GM18951 (cell line): ENCODE results near the gene SETD7.

ENCODE experiments used
- POLR2A ChIP-seq: IDR thresholded peaks from 4 replicates; pipeline ENCODE4 v1.6.1; 2011; ENCODE audit warnings: mild to moderate bottlenecking; ENCODE audit not compliant: insufficient read length, insufficient read depth; ENCODE audit errors: extremely low read depth
- in situ Hi-C: fragments of 300-500 bp; cut with MboI; formaldehyde crosslinking; loops from one replicate; pipeline ENCODE4 v1.12.0; 2022; ENCODE audit warnings: low sequenced_read_pairs, mixed read lengths, inconsistent platforms; ENCODE audit not compliant: unreplicated experiment

The SETD7 gene

DNA sequence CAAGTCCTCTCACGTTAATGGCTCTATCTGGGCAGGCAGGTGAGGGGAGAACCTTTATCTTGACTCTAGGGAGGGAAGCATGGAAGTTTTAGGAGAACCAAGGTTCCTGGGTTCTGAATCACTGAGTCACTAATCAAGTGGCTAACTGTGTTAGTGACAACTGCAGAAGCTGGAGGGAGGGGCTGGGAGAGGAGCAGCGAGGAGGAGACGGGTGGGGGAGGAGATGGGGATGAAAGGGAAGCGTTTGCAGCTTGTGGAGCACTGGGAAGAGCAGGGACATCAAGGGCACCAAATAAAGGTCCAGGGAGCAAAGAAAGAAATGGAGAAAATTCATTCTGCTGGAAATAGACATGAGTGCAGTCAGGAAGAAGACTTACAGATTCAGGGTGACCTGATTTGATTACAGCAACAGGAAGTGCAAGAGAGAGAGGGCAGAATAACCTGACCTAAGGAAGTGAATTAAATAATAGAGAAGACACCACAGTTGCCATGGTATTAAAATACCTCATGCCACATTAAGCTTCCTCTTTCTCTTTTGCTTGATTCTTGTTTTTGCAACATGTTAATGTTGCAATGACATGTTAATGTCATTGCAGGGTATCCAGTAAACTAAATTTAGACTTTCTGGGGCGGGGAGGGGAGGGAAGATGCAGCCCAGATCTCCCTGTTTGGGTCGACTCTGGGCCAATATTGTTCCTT is 4.5 kb upstream of the SETD7 start:
- no peak for TF ChIP-seq POLR2A
- in situ Hi-C loops, result no loop called here

DNA sequence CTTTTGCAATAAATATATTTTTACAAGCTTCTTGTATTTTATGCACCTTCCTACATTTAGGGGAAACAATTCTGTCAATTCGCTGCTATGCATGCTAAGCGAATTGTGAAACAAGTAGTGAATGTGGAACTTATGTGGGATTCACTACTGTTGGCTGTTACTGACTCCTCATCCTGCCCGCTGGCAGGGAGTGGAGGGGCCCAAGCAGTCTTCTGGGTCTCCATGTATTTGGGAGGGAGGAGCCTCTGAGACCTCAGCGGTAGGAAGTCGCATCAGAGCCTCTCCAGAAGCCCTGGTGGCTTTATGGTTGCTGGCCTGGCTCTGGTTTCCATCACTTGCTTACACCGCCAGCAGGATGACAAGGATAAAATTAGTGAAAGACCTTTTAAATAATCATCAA is 3.7 kb upstream of the SETD7 start:
- no peak for TF ChIP-seq POLR2A
- in situ Hi-C loops, result no loop called here

DNA sequence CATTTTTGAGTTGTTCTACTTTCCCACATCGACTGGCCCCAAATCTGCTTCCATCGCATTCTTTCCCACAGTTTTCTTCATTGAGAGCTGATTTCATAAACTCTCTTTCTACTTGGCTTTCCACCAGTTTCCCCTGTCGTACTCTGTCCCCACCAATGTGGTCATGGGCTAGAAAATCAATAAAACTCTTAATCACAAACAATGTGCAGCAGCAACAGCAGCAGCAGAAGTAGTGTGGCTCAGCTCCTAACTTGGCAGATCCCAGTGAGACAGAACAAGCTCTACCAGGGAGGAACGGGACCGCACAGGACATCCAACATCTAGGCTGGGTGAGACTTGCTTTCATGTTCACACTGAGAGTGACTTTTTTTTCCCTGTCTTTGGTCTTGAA is 3.1 kb upstream of the SETD7 start:
- in situ Hi-C loops, result no loop called here
- TF ChIP-seq POLR2A, result no peak

DNA sequence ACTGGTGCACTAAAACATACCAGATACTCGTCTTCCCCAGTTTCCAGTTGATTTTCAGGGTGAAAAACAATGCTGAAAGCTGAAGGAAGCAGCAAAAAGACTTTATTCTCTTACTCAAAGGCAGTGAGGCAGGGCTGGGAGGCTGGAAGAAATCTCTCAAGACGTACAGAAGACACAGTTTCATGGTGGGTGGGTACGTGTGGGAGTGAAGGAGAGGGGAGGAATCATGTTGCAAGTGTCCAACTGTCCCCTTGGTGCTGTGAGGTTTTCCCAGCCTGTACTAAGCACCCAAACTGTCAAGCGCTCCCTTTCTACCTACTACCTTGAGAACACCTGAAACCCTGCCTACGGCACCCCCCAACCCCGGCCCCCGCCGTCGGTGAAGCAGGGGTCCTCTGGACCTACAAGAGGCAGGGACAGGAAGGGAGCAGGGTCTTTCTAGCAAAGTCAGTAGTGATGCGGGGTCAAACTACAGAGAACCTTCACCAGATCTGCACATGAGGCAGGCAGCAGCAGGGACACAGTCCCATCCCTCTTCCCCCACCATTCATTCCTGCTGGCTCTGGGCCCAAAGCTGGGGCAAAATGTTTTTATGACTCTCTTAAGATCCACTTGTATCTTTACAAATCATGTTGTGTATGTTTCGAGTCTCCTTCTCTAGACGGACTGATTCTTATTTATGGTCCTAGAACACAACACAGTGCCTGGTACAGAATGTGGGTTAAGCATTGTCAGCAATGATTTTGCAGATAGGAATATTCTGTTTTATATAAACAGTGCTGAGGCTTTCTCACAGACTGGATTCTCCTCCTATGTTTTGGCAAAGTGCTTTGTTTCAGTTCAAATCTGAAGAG is 2.4 kb upstream of the SETD7 start:
- in situ Hi-C loops, result no loop called here
- TF ChIP-seq POLR2A, result no peak

DNA sequence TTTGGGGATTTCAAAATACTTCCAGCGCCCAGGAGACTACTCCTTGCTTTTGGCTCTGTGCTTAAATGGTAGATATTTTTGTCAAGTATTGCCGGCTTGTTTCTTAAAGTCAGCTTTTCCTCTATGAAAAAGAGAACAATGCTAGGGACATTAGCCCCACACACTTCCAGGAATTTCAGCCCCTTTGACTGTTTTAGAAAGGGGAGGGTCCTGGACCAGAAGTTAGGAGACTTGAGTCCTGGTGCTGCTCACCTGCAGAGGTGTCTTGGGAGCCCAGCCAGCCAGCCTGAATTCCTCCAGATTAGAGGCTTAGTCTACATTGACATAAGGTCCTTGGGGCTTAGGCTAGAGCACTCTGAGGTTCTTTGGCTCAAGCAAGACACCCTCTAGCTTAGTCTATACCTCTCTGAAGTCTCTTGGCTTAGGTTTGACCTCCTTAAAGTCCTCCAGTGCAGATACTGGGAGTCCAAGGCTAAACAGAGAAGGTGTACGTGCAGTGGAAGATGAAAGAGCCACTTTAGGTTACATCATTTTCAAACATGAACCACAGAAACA is 1.6 kb upstream of the SETD7 start:
- TF ChIP-seq POLR2A, result no peak
- in situ Hi-C loops, result no loop called here

DNA sequence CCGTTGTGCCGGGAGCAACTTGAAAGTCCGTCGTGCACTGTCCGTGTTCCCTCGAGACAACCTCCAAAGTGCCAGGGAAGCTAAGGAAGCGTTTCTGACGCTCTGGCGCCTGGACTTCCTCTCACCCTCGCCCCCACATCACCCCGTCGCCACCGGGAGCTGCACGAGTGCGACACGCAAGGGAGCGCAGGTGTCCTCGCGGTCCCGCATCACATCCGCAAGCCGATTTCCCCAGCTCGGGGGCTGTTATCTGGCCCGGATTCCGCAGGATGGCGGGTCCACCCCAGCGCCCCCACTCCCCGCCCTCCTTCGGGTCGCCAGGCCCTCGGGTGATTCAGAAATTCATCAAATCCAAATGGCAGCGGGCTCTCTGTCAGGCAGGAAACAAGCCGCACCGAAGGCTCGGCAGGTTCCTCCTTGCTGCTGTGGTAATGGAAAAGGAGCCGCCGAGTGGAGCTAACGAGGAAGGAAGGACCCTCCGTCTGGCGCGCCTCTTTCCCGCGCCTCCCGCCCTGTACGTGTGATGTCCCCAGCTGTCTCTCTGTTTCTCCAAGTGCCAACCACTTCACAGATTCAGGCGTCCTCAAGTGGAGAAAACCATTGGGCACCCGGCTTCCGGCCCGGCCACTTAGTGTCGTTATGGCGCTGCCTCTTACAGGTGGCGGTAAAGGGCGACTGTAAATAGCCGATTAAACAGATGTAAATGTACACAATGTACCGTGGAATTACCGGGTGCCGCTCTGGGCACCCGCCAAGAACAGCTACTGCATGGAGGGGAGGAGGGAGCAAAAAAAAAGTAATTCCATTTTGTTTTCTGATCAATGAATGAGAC is 921 bp upstream of the SETD7 start:
- TF ChIP-seq POLR2A, result no peak
- in situ Hi-C loops, result no loop called here

DNA sequence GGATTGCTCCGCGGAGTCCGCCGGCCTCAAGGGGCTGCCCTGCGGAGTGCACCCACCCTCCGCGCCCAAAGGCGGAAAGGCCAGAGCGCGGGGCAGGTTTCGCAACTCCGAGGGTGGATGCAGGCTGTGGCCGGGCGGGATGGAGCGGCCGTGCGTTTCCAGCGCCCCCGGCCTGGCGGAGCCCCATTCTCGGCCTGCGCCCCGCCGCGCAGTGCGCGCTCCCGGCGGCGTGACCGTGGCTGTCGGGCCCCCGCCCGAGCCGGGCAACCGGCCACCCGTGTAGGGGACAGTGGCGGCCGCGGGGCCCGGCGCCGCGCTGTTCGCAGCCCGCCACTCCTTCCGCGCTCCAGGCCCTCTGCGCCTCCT is 331 bp downstream of the SETD7 start:
- TF ChIP-seq POLR2A, result no peak
- in situ Hi-C loops, result no loop called here

DNA sequence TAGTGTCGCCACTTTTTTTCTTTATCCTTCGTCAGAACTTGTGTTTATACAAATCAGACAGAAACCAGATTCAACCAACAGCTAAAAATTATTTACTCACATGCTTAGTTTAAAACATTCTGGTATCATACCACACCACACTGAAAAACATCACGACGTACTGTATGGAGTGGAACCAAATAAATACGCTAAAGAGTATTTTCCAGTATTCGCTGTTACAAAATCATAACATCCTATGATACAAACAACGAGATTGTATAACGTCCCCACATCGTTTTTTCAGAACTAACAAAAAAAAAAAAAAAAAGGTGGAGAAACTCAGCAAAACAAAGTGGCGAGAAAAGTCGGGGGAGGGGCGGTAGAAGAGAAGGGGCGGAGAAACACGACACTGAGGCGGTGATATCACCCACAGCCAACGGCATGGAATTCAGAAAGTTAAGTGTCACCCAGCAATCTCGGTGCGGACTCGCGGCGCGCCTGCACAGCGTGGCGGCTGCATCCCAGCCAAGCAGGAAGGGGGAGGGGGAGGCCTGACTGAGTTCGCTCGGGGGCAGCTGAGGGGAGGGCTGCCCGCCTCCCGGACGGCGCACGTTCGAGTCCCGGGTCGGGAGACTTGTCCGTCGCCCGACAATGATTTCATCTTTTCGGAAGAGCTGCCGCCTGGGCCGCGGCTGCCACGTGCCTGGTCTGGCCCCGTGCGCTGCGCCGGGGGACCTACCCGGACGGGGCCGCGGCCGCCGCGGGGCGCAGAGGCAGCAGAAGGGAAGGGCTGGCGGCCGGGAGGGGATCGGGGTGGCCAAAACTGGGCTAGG is 920 bp downstream of the SETD7 start:
- in situ Hi-C loops, result no loop called here

DNA sequence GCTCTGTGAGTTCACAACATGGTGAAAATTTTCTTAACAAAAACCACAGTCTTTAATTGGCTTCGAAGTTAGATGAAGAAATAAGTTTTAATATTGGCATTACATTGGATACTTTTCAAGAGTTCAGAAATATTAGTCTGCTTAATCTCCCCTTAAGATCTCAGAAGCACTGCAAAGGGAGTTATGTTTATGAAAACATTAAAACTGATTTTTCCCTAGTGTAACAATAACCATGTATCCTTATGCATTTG is 1.5 kb downstream of the SETD7 start:
- TF ChIP-seq POLR2A, result no peak
- in situ Hi-C loops, result no loop called here

More for the DNA sequence above, 920 bp downstream of the SETD7 start:
- no peak for TF ChIP-seq POLR2A

DNA sequence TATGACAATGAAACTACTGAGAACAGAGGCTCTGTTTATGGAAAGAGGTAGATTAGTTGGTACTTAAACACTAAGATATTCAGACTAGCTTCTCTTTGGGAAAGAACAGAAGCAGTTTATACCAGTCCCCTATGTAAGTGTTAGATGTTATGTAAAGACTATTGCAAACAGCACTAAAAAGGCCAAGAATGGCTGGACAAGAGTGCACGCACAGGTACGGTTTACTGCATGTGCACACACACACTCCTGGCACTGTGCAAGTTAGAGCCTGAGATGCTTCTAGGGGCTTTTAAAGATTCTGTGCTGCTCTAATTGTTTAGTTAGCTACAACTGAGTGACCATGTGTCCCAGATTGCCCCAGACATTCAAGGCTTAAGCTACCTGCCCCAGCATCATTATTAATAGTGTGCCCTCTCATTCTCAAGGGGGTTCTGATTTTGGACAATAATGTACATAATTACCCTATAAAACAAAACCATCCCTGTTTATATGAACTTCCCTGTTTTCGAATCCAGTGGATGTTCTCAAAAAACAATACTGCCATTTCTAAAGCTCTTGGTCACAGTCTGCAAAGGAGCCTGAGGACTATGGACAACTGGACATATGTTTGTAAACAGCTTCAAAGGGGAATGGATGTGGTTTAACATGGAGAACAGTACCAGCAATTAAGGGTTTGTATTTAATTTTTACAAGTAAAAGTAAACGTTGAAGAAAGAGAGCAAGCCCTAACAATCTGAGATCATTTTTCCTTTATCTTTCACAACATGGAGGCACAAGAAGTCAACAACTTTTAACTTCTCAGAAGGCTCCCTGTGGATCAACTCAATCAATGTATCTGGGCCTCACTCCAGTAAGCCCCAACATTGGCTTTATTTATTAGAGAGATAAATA is 2.0 kb downstream of the SETD7 start:
- TF ChIP-seq POLR2A, result no peak
- in situ Hi-C loops, result no loop called here

DNA sequence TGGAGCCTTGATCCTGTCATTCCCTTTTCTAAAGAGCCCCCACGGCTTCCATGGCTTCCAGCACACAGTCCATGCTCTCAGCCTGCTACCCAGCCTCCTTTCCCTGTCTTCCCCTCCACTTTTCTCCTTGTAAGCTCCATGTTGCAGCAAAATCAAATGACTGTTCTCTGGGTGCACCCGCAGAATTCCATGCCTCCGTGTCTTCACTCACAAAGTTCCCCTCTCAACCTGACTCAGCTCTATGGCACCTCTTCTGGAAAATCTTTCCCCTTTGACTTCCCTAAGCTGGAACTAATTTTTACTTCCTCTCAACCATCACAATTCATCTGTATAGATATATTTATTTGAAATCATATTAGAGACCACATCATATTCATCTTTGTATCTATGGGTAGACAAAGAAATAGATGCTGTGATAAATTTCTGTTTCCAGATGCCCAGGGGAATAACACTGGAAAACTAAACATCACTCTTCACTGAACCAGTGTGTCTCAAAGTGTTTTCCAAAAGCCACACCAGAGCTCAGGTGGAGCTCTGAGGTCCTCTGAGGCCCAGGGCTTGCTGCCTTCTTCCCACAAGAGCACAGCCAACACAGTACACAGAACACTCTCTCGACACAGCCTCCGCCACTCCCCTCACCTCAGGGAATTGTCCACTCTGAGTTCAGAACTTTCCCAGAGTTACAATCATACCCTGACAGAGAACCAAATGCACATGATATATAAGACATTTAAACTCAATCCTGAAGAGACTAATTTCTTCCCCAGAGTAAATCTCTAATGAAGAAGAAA is 3.3 kb downstream of the SETD7 start:
- in situ Hi-C loops, result no loop called here
- TF ChIP-seq POLR2A, result no peak
